ENCODE measurements around the gene RAB1B. TPM values are rescaled to one million over a fixed set of nuclear protein-coding genes. Genes with fewer than 3 reads are reported as not detected.

RAB1B gene
- total RNA-seq (2014; rRNA removed): 184 and 193 TPM in 2 replicates
- polyA plus RNA-seq (2012): 243 TPM

- DNase-seq (ENCODE audit: low read depth): peak; percentile 99
Measured at GRCh38 chr11:66268244-66268951, at the start of gene RAB1B. TSS of gene RAB1B (plus strand) at chr11:66268639. CDS start at chr11:66268680, 41 bp downstream.

GRCh38 chr11:66218846-66219620, 49.4 kb upstream of the RAB1B start:
- DNase-seq (ENCODE audit: low read depth): no peak

- no peak for DNase-seq (ENCODE audit: low read depth)
Measured at GRCh38 chr11:66219846-66220565, 48.4 kb upstream of the RAB1B start.

- no peak for DNase-seq (ENCODE audit: low read depth)
Measured at GRCh38 chr11:66220566-66220935, 47.9 kb upstream of the RAB1B start.

GRCh38 chr11:66221012-66221411, 47.4 kb upstream of the RAB1B start:
- no peak for DNase-seq (ENCODE audit: low read depth)

GRCh38 chr11:66221726-66222236, 46.7 kb upstream of the RAB1B start:
- peak; percentile 13 for DNase-seq (ENCODE audit: low read depth)

- peak; percentile 84 for DNase-seq (ENCODE audit: low read depth)
Measured at GRCh38 chr11:66222358-66223149, 45.9 kb upstream of the RAB1B start.

GRCh38 chr11:66224226-66224855, 44.1 kb upstream of the RAB1B start:
- DNase-seq (ENCODE audit: low read depth): no peak

- no peak for DNase-seq (ENCODE audit: low read depth)
Measured at GRCh38 chr11:66225066-66225465, 43.4 kb upstream of the RAB1B start.

GRCh38 chr11:66226101-66226500, 42.3 kb upstream of the RAB1B start:
- no peak for DNase-seq (ENCODE audit: low read depth)

GRCh38 chr11:66227700-66228099, 40.7 kb upstream of the RAB1B start:
- DNase-seq (ENCODE audit: low read depth): no peak

GRCh38 chr11:66228521-66228920, 39.9 kb upstream of the RAB1B start:
- DNase-seq (ENCODE audit: low read depth): no peak

- DNase-seq (ENCODE audit: low read depth): no peak
Measured at GRCh38 chr11:66230156-66230555, 38.3 kb upstream of the RAB1B start.

- no peak for DNase-seq (ENCODE audit: low read depth)
Measured at GRCh38 chr11:66230978-66231377, 37.5 kb upstream of the RAB1B start.

GRCh38 chr11:66231561-66231960, 36.9 kb upstream of the RAB1B start:
- no peak for DNase-seq (ENCODE audit: low read depth)

GRCh38 chr11:66232769-66233168, 35.7 kb upstream of the RAB1B start:
- no peak for DNase-seq (ENCODE audit: low read depth)

GRCh38 chr11:66233301-66233700, 35.1 kb upstream of the RAB1B start:
- DNase-seq (ENCODE audit: low read depth): no peak

GRCh38 chr11:66235141-66235540, 33.3 kb upstream of the RAB1B start:
- no peak for DNase-seq (ENCODE audit: low read depth)

GRCh38 chr11:66237867-66238266, 30.6 kb upstream of the RAB1B start:
- no peak for DNase-seq (ENCODE audit: low read depth)

- DNase-seq (ENCODE audit: low read depth): no peak
Measured at GRCh38 chr11:66238786-66239413, 29.5 kb upstream of the RAB1B start.
